ENCODE measurements around the gene RRAS2. TPM values are rescaled to one million over a fixed set of nuclear protein-coding genes. Genes with fewer than 3 reads are reported as not detected.
A peak's percentile ranks its signal among the peaks of the same experiment; 100 is the strongest.
"Not testable (repeated sequence)": the region's sequence is repeated elsewhere in the genome, so short reads cannot be mapped to it uniquely, and the experiment has no call there.

The RRAS2 gene
- total RNA-seq, 1 donor: 138 TPM

- H3K4me3 ChIP-seq (ENCODE audit: low read depth, low read length): no peak overlapping the region
- DNase-seq (ENCODE audit: low read depth): no peak
- TF ChIP-seq CTCF (IDR thresholded peaks at IDR 0.05; ENCODE audit: insufficient read depth, low read depth, low read length): no peak
These were observed 54.4 kb downstream of the RRAS2 start for GRCh38 chr11:14304601-14305000.

GRCh38 chr11:14300661-14301304 is 58.2 kb downstream of the RRAS2 start:
- peak; percentile 90 for TF ChIP-seq CTCF (IDR thresholded peaks at IDR 0.05; ENCODE audit: insufficient read depth, low read depth, low read length)
- no peak overlapping the region for H3K4me3 ChIP-seq (ENCODE audit: low read depth, low read length)
- DNase-seq (ENCODE audit: low read depth): peak; percentile 80

GRCh38 chr11:14299921-14300320 is 59.1 kb downstream of the RRAS2 start:
- TF ChIP-seq CTCF (IDR thresholded peaks at IDR 0.05; ENCODE audit: insufficient read depth, low read depth, low read length): no peak
- DNase-seq (ENCODE audit: low read depth): no peak
- no peak overlapping the region for H3K4me3 ChIP-seq (ENCODE audit: low read depth, low read length)

GRCh38 chr11:14290422-14290821 is 68.6 kb downstream of the RRAS2 start:
- no peak for DNase-seq (ENCODE audit: low read depth)
- no peak overlapping the region for H3K4me3 ChIP-seq (ENCODE audit: low read depth, low read length)
- TF ChIP-seq CTCF (IDR thresholded peaks at IDR 0.05; ENCODE audit: insufficient read depth, low read depth, low read length): no peak

- no peak for TF ChIP-seq CTCF (IDR thresholded peaks at IDR 0.05; ENCODE audit: insufficient read depth, low read depth, low read length)
- H3K4me3 ChIP-seq (ENCODE audit: low read depth, low read length): no peak overlapping the region
- peak; percentile 84 for DNase-seq (ENCODE audit: low read depth)
These were observed 70.6 kb downstream of the RRAS2 start for GRCh38 chr11:14288189-14288935.

- not testable (repeated sequence) for H3K4me3 ChIP-seq (ENCODE audit: low read depth, low read length); DNase-seq (ENCODE audit: low read depth)
These were observed 80.1 kb downstream of the RRAS2 start for GRCh38 chr11:14278869-14279268.

- TF ChIP-seq CTCF (IDR thresholded peaks at IDR 0.05; ENCODE audit: insufficient read depth, low read depth, low read length): no peak
- no peak overlapping the region for H3K4me3 ChIP-seq (ENCODE audit: low read depth, low read length)
- DNase-seq (ENCODE audit: low read depth): peak; percentile 65
These were observed 83.9 kb downstream of the RRAS2 start for GRCh38 chr11:14275076-14275475.
